WTC11 (cell line): ENCODE data around the gene IQGAP2. TPM values are rescaled to one million over a fixed set of nuclear protein-coding genes. Genes with fewer than 3 reads are reported as not detected.

ENCODE experiments used
- ATAC-seq: fragments of 200-7000 bp; cut with Tn5 transposase; 2 replicates; pipeline ENCODE4 v1.10.0; 2021; ENCODE audit warnings: mild to moderate bottlenecking, moderate library complexity
- CTCF ChIA-PET: fragments of 300-600 bp; sonication (Branson Sonifier 250); formaldehyde crosslinking; loops from one replicate; lab custom pipeline; 2021; ENCODE audit warnings: antibody characterized with exemption; lab: Charles Lee
- POLR2A ChIA-PET: fragments of 350-600 bp; sonication (Branson Sonifier 250); formaldehyde crosslinking; loops from one replicate; lab custom pipeline; 2021; ENCODE audit warnings: antibody characterized with exemption; lab: Charles Lee
- DNase-seq: peaks from one replicate; pipeline ENCODE4 v3.0.0; 2021; ENCODE audit warnings: low spot score
- H3K27ac Mint-ChIP-seq: 2 replicates; pipeline ENCODE4 v1.8.0; 2021; ENCODE audit warnings: mixed read lengths
- H3K27me3 Mint-ChIP-seq: 2 replicates; pipeline ENCODE4 v1.8.0; 2021; ENCODE audit warnings: low read depth, mild to moderate bottlenecking, moderate library complexity, mixed read lengths
- H3K36me3 Mint-ChIP-seq: 2 replicates; pipeline ENCODE4 v1.8.0; 2021; ENCODE audit warnings: mixed read lengths
- H3K4me1 Mint-ChIP-seq: 2 replicates; pipeline ENCODE4 v1.8.0; 2022; ENCODE audit warnings: mixed read lengths
- H3K4me3 Mint-ChIP-seq: 2 replicates; pipeline ENCODE4 v1.8.0; 2021; ENCODE audit warnings: mild to moderate bottlenecking, moderate library complexity, mixed read lengths
- H3K9me3 Mint-ChIP-seq: 2 replicates; pipeline ENCODE4 v1.8.0; 2021; ENCODE audit warnings: mixed read lengths
- ATF1 ChIP-seq: sonication (generic); formaldehyde crosslinking; IDR thresholded peaks from 2 replicates; pipeline ENCODE4 v1.8.1; 2023; ENCODE audit warnings: mild to moderate bottlenecking, moderate library complexity, missing genetic modification reagents
- ELF4 ChIP-seq: sonication (generic); formaldehyde crosslinking; IDR thresholded peaks from 2 replicates; pipeline ENCODE4 v1.8.1; 2022; ENCODE audit warnings: low read depth, mild to moderate bottlenecking, moderate library complexity, missing genetic modification reagents
- EMX1 ChIP-seq: fragments of 250-450 bp; sonication (Bioruptor Pico); IDR thresholded peaks from 2 replicates; pipeline ENCODE4 v1.8.0; 2021; ENCODE audit warnings: mild to moderate bottlenecking
- FOXP1 ChIP-seq: sonication (generic); formaldehyde crosslinking; IDR thresholded peaks from 2 replicates; pipeline ENCODE4 v1.8.0; 2022; ENCODE audit warnings: missing genetic modification reagents, mild to moderate bottlenecking, moderate library complexity, borderline replicate concordance
- GABPB1 ChIP-seq: sonication (generic); formaldehyde crosslinking; IDR thresholded peaks from 2 replicates; pipeline ENCODE4 v1.8.1; 2023; ENCODE audit warnings: mild to moderate bottlenecking, missing genetic modification reagents
- GRHL2 ChIP-seq: fragments of 250-450 bp; sonication (Bioruptor Pico); IDR thresholded peaks from 2 replicates; pipeline ENCODE4 v1.8.0; 2022; ENCODE audit warnings: mild to moderate bottlenecking, moderate library complexity; ENCODE audit not compliant: insufficient replicate concordance, severe bottlenecking
- GTF2I ChIP-seq: fragments of 250-450 bp; sonication (Bioruptor Pico); conservative IDR thresholded peaks from 2 replicates; pipeline ENCODE4 v1.4.0; 2021; ENCODE audit warnings: mild to moderate bottlenecking
- IRF2 ChIP-seq: sonication (generic); formaldehyde crosslinking; IDR thresholded peaks from 2 replicates; pipeline ENCODE4 v1.8.0; 2022; ENCODE audit warnings: low read depth, missing genetic modification reagents, borderline replicate concordance
- KAT7 ChIP-seq: sonication (generic); formaldehyde crosslinking; IDR thresholded peaks from 2 replicates; pipeline ENCODE4 v1.8.1; 2023; ENCODE audit warnings: missing genetic modification reagents, mild to moderate bottlenecking, borderline replicate concordance
- NFYB ChIP-seq: sonication (generic); formaldehyde crosslinking; conservative IDR thresholded peaks from 2 replicates; pipeline ENCODE4 v1.8.0; 2022; ENCODE audit warnings: low read depth, missing genetic modification reagents
- PRRX2 ChIP-seq: fragments of 250-450 bp; sonication (Bioruptor Pico); IDR thresholded peaks from 2 replicates; pipeline ENCODE4 v1.8.0; 2021; ENCODE audit warnings: mild to moderate bottlenecking
- SOX15 ChIP-seq: fragments of 250-450 bp; sonication (Bioruptor Pico); IDR thresholded peaks from 2 replicates; pipeline ENCODE4 v1.9.0; 2021; ENCODE audit warnings: mild to moderate bottlenecking
- ZNF121 ChIP-seq: sonication (generic); formaldehyde crosslinking; IDR thresholded peaks from 2 replicates; pipeline ENCODE4 v1.8.0; 2023; ENCODE audit warnings: missing genetic modification reagents
- ZNF219 ChIP-seq: sonication (generic); formaldehyde crosslinking; IDR thresholded peaks from 2 replicates; pipeline ENCODE4 v1.8.0; 2023; ENCODE audit warnings: missing genetic modification reagents, mild to moderate bottlenecking, borderline replicate concordance
- total RNA-seq: library from RNA; stranded (reverse); gene quantifications from 3 replicates; pipeline ENCODE4 v1.2.3, GENCODE V29; 2021
- TF ChIP-seq, protein P1 (sequence below): sonication (generic); formaldehyde crosslinking; IDR thresholded peaks from 2 replicates; pipeline ENCODE4 v1.8.0; 2022; ENCODE audit warnings: mild to moderate bottlenecking, missing genetic modification reagents
- TF ChIP-seq, protein P2 (sequence below): fragments of 250-450 bp; sonication (Bioruptor Pico); IDR thresholded peaks from 2 replicates; pipeline ENCODE4 v1.9.0; 2021; ENCODE audit warnings: mild to moderate bottlenecking, borderline replicate concordance
- TF ChIP-seq, protein P3 (sequence below): sonication (generic); formaldehyde crosslinking; IDR thresholded peaks from 2 replicates; pipeline ENCODE4 v1.8.1; 2023; ENCODE audit warnings: mild to moderate bottlenecking, moderate library complexity, missing genetic modification reagents
- TF ChIP-seq, protein P4 (sequence below): sonication (generic); formaldehyde crosslinking; IDR thresholded peaks from 2 replicates; pipeline ENCODE4 v1.8.0; 2022; ENCODE audit warnings: mild to moderate bottlenecking, missing genetic modification reagents
- TF ChIP-seq, protein P5 (sequence below): sonication (generic); formaldehyde crosslinking; IDR thresholded peaks from 2 replicates; pipeline ENCODE4 v1.8.0; 2022; ENCODE audit warnings: mild to moderate bottlenecking, missing genetic modification reagents
- TF ChIP-seq, protein P6 (sequence below): fragments of 250-450 bp; sonication (Bioruptor Pico); IDR thresholded peaks from 2 replicates; pipeline ENCODE4 v1.9.0; 2021; ENCODE audit warnings: moderate library complexity, mild to moderate bottlenecking, inconsistent platforms, borderline replicate concordance
- TF ChIP-seq, protein P7 (sequence below): fragments of 250-450 bp; sonication (Bioruptor Pico); conservative IDR thresholded peaks from 2 replicates; pipeline ENCODE4 v1.9.0; 2021; ENCODE audit warnings: mild to moderate bottlenecking

Gene IQGAP2
- total RNA-seq, 1 experiment from 2014 or later = 70.6 TPM

DNA sequence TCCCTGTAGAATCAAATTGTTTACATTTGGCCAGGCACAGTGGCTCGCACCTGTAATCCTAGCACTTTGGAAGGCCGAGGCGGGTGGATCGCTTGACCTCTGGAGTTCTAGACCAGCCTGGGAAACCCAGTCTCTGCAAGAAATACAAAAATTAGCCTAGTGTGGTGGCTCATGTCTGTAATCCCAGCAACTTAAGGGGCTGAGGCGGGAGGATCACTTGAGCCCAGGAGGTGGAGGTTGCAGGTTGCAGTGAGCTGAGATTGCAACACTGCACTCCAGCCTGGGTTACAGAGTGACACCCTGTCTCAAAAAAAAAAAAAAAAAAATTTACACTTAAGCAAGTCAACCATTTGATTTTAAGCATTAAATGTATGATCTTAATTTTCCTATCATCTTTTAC is 17.5 kb upstream of the IQGAP2 start:
- Mint-ChIP-seq H3K9me3 (no peaks in the 10 kb centered on the region), H3K27me3 (no peaks in the 10 kb centered on the region), H3K4me1 (peaks cover 31% of the 10 kb centered on the region), H3K4me3 (no peak overlapping the region), H3K27ac (no peak overlapping the region), H3K36me3 (no peaks in the 10 kb centered on the region)
- TF ChIP-seq ELF4 (CRISPR knock-in tag) = no peak
- no peak for TF ChIP-seq NFYB
- TF ChIP-seq ZNF121 (CRISPR knock-in tag) = no peak
- TF ChIP-seq SOX15 (CRISPR knock-in tag) = no peak
- TF ChIP-seq, protein P1, sequence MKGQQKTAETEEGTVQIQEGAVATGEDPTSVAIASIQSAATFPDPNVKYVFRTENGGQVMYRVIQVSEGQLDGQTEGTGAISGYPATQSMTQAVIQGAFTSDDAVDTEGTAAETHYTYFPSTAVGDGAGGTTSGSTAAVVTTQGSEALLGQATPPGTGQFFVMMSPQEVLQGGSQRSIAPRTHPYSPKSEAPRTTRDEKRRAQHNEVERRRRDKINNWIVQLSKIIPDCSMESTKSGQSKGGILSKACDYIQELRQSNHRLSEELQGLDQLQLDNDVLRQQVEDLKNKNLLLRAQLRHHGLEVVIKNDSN (CRISPR knock-in tag) = no peak
- TF ChIP-seq, protein P2, sequence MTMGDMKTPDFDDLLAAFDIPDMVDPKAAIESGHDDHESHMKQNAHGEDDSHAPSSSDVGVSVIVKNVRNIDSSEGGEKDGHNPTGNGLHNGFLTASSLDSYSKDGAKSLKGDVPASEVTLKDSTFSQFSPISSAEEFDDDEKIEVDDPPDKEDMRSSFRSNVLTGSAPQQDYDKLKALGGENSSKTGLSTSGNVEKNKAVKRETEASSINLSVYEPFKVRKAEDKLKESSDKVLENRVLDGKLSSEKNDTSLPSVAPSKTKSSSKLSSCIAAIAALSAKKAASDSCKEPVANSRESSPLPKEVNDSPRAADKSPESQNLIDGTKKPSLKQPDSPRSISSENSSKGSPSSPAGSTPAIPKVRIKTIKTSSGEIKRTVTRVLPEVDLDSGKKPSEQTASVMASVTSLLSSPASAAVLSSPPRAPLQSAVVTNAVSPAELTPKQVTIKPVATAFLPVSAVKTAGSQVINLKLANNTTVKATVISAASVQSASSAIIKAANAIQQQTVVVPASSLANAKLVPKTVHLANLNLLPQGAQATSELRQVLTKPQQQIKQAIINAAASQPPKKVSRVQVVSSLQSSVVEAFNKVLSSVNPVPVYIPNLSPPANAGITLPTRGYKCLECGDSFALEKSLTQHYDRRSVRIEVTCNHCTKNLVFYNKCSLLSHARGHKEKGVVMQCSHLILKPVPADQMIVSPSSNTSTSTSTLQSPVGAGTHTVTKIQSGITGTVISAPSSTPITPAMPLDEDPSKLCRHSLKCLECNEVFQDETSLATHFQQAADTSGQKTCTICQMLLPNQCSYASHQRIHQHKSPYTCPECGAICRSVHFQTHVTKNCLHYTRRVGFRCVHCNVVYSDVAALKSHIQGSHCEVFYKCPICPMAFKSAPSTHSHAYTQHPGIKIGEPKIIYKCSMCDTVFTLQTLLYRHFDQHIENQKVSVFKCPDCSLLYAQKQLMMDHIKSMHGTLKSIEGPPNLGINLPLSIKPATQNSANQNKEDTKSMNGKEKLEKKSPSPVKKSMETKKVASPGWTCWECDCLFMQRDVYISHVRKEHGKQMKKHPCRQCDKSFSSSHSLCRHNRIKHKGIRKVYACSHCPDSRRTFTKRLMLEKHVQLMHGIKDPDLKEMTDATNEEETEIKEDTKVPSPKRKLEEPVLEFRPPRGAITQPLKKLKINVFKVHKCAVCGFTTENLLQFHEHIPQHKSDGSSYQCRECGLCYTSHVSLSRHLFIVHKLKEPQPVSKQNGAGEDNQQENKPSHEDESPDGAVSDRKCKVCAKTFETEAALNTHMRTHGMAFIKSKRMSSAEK (CRISPR knock-in tag) = no peak
- TF ChIP-seq, protein P3, sequence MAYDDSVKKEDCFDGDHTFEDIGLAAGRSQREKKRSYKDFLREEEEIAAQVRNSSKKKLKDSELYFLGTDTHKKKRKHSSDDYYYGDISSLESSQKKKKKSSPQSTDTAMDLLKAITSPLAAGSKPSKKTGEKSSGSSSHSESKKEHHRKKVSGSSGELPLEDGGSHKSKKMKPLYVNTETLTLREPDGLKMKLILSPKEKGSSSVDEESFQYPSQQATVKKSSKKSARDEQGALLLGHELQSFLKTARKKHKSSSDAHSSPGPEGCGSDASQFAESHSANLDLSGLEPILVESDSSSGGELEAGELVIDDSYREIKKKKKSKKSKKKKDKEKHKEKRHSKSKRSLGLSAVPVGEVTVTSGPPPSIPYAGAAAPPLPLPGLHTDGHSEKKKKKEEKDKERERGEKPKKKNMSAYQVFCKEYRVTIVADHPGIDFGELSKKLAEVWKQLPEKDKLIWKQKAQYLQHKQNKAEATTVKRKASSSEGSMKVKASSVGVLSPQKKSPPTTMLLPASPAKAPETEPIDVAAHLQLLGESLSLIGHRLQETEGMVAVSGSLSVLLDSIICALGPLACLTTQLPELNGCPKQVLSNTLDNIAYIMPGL (CRISPR knock-in tag) = no peak
- ChIA-PET POLR2A (no interaction called here), CTCF (no interaction called here)
- no peak for DNase-seq
- no peak for ATAC-seq

DNA sequence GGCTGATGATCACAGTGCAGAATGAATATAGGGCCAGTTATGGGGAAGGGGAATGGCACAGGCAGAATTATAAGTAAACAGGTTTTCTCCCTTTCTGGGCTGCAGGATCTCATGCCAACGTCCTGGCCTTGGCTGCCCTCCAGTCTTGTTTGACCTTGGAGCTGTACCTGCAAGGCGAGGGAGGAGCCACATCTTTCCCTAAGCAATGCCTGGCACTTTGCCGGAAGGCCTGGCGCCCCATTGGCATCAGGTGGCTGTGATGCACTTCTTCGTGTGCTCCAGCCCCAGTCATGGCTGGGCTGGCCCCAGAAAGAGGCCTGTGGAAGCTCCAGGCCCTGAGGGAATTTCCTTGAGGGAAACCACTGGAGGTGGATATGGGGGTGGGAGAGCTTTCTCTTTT is 16.7 kb upstream of the IQGAP2 start:
- ATAC-seq = no peak

DNA sequence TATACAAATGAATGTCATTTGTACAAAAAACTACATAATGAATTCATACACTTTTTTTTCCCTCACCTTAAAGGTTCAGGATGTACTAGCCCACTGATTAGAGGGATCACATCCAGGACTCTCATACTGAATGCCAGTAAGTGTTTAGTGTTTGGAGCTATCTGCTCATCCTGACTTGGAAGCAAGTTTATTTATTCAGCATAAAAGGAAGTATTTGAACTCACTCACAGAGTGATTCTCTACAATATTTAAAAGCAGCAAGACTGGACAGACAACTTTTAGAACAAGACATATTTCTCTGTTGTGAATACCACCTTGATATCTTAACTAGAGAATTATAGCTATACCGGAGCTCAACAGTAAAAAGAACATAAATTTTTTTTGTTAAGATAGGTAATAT is 14.8 kb upstream of the IQGAP2 start:
- ATAC-seq (no peak), DNase-seq (no peak)
- ChIA-PET CTCF (interaction anchor here (1.4 kb wide), 1 partner anchor 179 kb away, joined by 4 read pairs; no protein-coding TSS in a partner anchor), POLR2A (no interaction called here)
- Mint-ChIP-seq H3K27me3 (no peaks in the 10 kb centered on the region), H3K4me3 (no peak overlapping the region), H3K36me3 (no peaks in the 10 kb centered on the region), H3K4me1 (peaks cover 38% of the 10 kb centered on the region), H3K27ac (no peak overlapping the region), H3K9me3 (no peaks in the 10 kb centered on the region)
- TF ChIP-seq PRRX2 (no peak), ATF1 (no peak), GRHL2 (CRISPR knock-in tag) (no peak), KAT7 (CRISPR knock-in tag) (no peak), GTF2I (CRISPR knock-in tag) (no peak), SOX15 (CRISPR knock-in tag) (no peak)
- TF ChIP-seq, protein P4, sequence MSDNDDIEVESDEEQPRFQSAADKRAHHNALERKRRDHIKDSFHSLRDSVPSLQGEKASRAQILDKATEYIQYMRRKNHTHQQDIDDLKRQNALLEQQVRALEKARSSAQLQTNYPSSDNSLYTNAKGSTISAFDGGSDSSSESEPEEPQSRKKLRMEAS = no peak
- TF ChIP-seq, protein P5, sequence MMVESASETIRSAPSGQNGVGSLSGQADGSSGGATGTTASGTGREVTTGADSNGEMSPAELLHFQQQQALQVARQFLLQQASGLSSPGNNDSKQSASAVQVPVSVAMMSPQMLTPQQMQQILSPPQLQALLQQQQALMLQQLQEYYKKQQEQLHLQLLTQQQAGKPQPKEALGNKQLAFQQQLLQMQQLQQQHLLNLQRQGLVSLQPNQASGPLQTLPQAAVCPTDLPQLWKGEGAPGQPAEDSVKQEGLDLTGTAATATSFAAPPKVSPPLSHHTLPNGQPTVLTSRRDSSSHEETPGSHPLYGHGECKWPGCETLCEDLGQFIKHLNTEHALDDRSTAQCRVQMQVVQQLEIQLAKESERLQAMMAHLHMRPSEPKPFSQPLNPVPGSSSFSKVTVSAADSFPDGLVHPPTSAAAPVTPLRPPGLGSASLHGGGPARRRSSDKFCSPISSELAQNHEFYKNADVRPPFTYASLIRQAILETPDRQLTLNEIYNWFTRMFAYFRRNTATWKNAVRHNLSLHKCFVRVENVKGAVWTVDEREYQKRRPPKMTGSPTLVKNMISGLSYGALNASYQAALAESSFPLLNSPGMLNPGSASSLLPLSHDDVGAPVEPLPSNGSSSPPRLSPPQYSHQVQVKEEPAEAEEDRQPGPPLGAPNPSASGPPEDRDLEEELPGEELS (CRISPR knock-in tag) = no peak
- TF ChIP-seq, protein P6, sequence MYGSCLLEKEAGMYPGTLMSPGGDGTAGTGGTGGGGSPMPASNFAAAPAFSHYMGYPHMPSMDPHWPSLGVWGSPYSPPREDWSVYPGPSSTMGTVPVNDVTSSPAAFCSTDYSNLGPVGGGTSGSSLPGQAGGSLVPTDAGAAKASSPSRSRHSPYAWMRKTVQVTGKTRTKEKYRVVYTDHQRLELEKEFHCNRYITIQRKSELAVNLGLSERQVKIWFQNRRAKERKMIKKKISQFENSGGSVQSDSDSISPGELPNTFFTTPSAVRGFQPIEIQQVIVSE (CRISPR knock-in tag) = no peak

More for the DNA sequence above, 16.7 kb upstream of the IQGAP2 start:
- H3K9me3 Mint-ChIP-seq = no peaks in the 10 kb centered on the region
- CTCF ChIA-PET = interaction anchor here (1.6 kb wide), 1 partner anchor 17 kb away, joined by 4 read pairs; the partner anchor contains the start of gene IQGAP2
- DNase-seq = no peak
- no peak overlapping the region for H3K27ac Mint-ChIP-seq
- POLR2A ChIA-PET = no interaction called here
- no peak overlapping the region for H3K4me3 Mint-ChIP-seq
- peaks cover 28% of the 10 kb centered on the region for H3K4me1 Mint-ChIP-seq
- no peaks in the 10 kb centered on the region for H3K36me3 Mint-ChIP-seq
- TF ChIP-seq ZNF219 (CRISPR knock-in tag) = no peak
- TF ChIP-seq, protein P7, sequence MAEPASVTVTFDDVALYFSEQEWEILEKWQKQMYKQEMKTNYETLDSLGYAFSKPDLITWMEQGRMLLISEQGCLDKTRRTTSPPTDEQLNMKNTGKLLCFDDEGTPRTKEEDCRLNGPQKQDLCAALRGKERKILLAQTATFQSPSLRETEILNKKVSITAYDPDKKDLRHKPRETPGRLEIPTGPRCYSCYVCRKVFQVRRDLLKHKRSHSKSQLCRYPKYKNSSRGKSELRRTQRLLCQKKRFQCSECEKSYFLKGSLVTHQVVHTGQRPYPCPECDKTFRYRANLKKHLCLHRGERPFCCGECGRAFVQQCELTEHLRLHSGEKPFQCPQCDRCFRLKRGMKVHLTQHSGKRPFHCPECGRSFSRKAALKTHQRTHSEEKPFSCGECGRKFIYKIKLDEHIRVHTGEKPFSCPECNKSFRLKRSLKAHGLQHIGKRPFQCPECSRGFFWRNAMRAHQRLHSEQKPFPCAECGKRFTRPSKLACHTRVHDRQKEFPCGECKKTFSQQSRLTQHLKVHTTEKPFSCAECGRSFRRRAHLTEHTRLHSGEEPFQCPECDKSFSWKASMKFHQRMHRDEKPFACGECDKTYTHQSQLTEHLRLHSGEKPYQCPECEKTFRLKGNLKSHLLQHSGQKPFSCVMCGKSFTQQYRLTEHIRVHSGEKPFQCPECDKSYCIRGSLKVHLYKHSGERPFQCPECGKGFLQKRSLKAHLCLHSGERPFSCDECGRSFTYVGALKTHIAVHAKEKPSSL = no peak
- TF ChIP-seq ATF1 = no peak
- TF ChIP-seq GABPB1 = no peak
- no peak for TF ChIP-seq IRF2
- TF ChIP-seq FOXP1 (CRISPR knock-in tag) = no peak
- TF ChIP-seq EMX1 = no peak
- no peaks in the 10 kb centered on the region for H3K27me3 Mint-ChIP-seq
